NCI-H748 treated with DMSO at 0.1 percent for 48 hours (cell line): ENCODE data around the gene DNLZ.
"Not testable (repeated sequence)": the region's sequence is repeated elsewhere in the genome, so short reads cannot be mapped to it uniquely, and the experiment has no call there.

ENCODE experiments used
- DNase-seq: peaks from one replicate; lab custom pipeline; 2025; lab: John Stamatoyannopoulos, UW

Gene DNLZ

DNA sequence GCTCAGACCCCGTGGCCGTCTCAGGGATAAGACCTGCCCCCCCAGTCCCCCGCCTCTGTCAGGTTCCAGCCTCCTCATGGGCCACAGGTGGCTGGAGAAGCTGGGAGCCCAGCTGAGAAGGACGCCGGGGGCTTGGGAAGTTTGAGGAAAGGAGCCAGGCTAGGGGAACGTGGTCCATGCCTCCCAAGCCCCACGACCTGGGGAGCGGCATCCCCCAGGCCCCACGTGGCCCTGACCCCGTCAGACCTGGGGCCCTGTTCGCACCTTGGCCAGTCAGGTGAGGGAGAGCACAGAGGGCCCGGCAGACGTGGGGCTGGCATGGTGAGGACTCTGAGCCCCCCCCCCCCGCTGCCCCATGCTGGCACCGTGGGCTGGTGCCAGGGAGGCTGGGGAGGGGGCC lies 32.5 kb downstream of the DNLZ start:
- no peak for DNase-seq

DNA sequence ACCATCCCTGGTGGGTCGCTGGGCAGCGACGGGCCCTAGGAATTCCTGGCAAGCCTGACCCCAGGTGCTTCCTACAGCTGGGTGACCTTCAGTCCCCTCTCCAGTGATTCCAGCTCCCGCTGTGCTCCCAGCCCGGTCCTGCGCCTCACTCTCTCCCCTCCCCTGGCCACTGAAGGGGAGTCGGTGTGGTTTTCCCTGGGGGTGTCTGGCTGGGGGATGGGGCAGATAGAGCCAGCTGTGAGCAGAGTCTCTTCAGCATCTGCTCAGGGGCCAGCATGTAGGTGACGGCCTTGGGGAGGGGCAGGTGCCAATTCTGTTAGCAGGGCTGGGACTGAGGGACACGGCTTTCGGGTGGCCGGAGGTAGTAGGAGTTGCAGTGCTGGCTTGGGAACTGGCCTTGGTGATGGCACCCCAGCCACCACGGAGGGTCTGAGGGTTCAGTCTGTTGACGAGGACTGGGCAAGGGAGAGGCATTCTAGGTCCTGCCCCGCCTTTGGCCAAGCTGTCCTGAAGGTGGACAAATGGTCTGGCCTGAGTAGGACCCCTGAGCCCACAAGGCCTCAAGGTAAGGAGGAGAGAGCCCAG lies 33.0 kb downstream of the DNLZ start:
- no peak for DNase-seq

DNA sequence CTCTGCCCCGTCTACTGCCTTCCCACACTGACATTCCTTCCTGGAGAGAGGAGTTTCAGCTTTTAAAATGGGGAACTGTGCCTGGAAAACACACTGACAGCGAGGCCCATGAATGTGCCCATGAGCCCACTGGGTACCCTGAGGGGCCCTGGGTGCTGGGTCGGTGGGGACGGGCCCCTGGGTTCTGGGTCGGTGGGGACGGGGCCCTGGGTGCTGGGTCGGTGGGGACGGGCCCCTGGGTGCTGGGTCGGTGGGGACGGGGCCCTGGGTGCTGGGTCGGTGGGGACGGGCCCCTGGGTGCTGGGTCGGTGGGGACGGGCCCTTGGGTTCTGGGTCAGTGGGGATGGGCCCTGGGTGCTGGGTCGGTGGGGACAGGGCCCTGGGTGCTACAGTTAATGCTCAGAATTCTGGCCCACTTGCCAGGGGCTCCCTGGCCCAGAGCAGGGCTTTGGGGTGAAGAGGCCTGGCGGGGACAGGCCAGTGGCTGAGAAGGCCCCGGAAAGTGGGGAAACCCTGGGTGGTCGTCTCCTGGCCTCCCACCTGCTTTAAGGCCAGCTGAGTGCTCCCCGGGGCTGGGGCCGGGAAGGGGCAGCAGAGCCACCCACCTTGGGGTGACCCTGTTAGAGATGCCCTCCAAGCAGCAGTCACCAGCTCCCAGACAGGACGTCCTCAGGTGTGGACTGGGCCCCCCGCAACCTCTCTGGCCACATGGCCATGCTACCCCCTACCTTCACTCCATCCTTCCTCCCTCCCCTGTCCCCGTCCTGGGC lies 33.7 kb downstream of the DNLZ start:
- no peak for DNase-seq

DNA sequence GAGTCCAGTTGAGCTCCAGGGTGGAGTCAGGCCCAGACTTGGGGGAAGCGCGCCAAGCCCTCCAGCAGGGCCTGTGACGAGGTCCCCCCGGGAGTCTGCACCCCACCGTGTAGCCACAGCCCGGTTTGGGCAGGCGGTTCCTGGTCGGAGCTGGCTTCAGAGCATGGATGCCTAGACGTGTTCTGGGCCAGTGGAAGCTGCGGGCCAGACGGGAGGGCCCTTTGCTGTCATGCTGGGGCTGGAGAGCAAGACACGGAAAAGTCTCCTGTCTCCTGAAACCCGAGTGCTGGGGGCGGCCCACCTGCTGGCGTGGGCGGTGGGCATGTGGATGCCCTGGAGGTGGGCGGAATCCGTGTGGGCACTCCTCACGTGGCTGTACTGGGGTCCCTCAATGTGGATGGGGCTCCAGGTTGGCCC lies 34.3 kb downstream of the DNLZ start:
- DNase-seq, result no peak

DNA sequence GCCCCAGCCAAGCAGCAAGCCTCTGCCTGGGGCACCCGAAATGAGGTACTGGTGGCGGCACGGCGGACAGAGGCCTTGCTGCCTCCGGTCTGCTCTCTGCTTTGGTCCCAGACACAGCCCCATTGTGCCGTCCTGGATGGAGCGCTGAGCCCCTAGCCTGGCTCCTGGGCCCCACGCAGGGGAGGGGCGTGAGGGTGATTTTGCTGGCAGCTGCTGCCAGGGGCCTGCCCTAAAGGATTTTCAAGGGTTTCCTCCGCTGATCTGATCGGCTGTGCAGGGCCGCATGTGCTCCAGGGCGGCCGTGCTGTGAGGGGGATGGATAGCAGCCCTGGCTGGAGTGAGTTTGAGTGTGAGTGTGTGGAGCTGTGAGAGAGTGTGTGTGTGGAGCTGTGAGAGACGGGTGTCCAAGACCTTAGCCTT lies 34.9 kb downstream of the DNLZ start:
- DNase-seq, result no peak

DNA sequence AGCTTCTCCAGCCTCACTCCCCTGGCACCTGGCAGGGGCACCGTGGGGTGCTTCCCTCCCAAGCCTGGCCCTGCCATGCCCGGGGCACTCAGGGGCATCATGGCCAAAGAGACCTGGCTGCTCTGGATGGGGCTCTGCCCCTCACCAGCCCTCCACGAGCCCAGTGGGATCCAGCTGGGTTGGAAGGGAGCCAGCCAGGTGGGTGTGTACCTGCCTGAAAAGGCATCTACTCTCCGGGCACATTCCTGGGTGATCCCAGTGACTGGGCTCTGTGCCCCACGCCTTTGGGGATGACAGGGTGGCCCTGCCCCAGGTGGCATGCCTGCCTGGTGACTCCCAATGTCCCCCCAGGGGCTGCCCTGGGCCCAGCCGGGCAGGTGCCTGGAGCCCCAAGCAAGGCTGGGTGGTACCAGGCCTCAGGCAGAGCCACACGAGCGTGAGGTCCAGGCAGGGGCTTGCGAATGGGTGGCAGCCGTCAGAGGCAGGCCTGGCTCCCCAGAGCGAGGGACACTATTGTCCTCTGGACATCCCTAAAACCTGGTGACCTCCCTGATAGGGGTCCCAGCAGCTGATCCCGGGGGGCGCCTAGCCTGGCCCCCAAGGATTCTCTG lies 35.4 kb downstream of the DNLZ start:
- DNase-seq, result no peak

DNA sequence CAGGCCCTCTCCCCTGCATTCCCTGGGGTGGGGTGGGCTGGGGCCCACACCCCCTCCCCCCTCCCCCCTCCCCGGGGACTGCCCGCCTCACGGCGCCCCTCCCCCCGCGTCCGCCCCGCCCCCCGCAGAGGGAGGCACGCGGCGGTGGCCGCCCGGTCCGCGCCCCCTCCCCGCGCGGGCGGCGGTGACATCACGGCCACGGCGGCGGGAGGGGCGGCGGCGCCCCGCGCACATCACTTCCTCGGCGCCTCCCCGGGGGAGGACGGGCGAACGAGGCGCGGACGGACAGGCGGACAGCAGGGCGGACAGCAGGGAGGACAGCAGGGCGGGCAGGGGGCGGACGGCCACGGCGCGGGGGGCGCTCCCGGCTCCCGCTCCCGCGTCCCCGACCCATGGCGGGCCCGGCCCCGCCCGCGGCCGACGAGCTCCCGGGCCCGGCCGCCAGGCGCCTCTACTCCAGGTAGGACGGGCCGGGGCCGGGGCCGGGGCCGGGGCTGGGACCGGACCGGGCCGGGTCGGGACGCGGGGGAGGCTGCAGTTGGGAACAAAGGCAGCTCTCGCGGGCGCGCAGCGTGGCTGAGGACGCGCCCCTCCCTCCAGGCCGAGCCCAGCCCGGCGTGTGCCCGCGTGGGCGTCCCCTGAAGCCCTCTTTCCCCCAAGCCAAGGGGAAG lies 36.1 kb downstream of the DNLZ start, which contains the start of gene GPSM1:
TSS of gene GPSM1 (plus strand) at position 236 of the 671 bp plus-strand sequence. CDS start at position 393, 157 bp downstream.
- no peak for DNase-seq

DNA sequence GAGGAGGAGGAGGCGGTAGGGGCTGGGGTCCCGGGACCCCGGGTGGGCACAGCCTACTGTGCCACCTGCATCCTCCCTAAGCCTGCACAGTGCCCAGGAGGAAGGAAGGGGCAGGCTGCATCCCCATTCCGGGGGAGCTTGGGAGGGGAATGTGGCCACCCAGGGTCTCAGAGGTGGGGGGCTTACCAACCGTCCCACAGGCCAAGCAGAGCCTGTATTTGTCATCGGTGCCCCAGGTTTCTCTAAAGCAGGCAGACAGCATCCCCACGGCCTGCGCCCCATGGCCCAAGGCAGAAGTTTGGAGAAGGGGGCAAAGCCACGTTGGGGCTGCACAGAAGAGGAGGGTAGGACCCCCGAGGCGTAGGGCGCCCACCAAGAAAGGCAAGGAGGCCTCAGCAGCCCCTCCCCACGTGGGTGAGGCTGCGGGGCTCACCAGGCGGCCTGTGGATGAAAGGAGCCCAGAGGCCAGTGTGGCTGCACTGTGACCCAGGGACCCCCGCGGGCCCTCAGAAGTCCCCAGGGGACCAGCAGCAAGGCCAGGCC lies 36.7 kb downstream of the DNLZ start:
- no peak for DNase-seq

DNA sequence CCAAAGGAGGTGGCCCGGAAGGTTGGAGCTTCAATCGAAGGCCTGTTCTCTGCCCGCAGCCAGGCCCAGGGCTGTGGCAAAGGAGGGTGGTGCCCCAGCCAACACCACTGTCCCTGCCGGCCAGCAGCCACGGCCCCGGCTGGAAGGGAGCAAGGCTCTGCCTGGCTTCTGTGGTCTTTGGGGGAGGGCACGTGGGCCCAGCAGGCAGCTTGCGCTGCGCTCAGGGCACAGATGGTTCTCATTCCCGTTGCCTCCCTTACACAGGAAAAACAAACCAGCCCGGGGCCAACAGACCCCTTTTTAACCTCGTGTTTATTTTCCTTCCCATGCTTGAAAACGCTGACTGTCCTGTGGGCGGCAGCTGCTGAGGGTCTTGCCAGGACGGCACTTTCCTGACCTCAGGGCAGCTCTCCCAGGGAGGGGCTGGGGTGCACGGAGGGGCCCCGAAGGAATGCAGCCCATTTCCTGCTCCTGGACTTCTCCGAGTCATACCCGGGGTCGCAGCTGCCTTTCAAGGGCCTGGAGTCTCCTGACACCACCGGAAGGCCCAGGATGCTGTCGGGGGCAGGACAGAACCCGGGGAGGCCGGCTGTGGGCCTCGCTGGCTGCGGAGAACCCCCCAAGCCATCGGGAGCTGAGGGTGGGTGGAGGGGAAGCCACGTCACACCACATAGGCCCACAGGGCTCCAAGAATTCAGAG lies 37.3 kb downstream of the DNLZ start:
- DNase-seq, result no peak

DNA sequence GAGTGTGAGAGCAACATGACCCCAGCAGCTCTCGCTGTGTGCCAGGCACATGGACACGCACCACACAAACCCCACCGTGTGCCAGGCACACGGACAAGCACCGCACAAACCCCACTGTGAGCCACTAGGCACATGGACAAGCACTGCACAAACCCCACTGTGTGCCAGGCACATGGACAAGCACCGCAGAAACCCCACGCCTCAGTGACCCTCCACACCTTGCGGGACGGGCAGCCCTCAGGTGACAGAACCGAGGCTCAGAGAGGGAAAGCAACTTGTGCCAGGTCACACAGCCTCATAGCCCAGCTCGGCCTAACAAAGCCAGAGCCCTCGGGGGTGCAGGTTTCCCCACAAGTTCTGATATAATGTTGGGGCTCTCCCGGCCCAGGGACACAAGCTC lies 38.2 kb downstream of the DNLZ start:
- DNase-seq, result no peak

DNA sequence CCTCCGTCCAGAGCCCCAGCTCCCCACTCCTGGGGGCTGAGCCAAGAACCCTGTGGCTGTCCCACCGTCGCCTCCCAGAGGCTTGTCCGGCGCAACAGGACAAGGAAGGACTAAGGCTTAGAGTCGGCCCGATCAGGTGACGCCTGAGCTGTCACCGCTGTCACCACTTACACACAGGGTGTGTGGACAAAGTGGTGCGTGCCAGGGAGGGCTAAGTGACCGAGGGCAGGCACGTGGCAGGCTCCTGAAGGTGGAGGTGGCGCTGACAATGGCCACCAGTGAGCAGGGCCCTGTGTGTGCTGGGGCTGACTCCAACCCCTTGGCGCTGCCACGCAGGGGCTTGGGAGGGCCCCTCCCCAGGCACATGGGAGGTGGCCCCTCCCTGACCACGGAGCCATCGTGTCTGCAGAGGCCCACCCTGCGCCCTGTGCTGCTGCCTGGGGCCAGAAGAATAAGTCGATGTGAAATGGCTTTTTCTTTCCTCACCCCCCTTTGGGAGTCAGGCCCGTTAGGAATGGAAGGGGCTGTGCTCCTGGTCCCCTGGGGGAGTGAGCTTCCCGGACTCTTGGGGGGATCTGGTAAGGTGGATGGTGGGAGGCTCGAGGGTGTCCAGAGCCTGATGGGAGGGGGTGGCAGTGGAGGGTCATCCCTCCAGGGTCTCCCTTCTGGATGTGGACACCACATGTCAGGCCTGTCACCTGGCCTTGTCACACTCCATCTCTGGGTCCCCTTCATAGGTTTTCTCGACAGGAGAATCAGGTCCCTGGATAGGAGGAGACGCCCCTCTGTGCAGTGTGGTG lies 38.8 kb downstream of the DNLZ start:
- no peak for DNase-seq

DNA sequence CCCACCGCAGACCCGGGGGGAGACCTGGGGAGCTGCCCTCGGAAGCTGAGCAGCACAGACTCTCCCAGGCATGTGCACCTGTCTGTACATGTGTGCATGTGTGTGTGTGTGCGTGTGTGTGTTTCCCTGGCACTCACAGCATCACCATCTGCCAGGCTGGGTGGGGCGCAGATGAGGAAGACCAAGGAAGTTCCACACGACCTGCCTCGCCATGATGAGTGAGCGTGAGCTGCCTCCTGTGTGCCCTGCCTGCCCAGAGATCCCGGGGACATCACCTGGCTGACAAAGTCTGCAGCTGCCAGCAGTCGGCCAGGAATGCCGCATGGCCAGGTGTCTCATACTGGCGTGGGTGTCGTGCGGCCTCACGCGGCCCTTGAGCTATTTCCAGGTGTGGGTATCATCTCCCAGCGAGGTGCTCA lies 40.2 kb downstream of the DNLZ start:
- DNase-seq, result no peak

DNA sequence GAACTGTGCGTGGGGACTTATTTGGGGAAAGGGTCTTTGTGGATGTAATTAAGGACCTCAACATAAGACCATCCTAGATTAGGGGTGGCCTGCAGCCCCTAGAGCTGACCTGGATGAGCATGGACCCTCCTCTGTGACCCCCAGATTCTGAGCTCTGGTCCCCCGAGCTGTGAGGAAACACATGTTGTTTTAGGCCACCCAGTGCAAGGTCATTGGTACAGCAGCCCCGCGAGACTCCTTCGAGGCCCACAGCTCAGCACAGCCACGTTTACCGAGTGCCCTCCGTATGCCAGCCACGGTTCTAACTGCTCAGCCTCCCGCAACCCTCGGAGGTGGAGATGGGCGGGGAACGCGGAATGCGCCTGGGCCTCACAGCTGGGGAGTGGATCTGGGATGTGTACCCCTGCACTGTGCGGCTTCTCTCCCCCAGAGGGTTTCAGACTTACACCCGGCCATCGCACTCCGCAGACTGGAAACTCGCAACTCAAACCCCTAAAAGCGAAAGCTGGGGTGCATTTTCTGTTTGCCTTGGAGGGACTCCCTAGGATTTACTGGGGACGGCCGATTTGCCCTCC lies 40.7 kb downstream of the DNLZ start:
- DNase-seq, result no peak

DNA sequence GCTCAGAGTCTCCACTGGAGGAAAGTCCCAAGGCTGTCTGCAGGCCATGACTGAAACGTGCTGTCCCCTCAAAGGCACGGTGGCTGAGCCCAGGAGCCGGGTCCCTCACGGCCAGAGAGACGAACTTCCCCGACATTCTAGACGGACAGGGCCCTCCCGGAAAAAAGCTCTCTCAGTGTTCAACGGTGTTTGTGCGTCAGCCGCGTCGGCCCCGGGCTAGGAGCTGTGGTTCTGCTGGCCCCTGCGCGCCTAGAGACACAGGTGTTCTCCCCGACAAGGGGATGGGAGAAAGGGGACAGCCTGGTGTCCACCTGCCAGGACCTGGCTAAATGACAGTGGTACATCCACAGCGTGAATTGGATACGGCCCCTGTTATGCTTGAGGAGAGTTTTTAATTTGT lies 42.0 kb downstream of the DNLZ start:
- no peak for DNase-seq

DNA sequence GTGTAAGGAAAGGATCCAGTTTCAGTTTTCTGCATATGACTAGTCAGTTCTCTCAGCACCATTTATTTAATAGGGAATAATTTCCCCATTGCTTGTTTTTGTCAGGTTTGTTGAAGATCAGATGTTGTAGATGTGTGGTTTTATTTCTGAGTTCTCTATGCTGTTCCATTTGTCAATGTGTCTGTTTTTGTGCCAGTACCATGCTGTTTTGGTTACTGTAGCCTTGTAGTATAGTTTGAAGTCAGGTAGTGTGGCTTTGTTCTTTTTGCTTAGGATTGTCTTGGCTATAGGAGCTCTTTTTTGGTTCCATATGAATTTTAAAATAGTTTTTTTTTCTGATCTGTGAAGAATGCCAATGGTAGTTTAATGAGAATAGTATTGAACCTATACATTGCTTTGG lies 42.6 kb downstream of the DNLZ start:
- DNase-seq, result not testable (repeated sequence)

DNA sequence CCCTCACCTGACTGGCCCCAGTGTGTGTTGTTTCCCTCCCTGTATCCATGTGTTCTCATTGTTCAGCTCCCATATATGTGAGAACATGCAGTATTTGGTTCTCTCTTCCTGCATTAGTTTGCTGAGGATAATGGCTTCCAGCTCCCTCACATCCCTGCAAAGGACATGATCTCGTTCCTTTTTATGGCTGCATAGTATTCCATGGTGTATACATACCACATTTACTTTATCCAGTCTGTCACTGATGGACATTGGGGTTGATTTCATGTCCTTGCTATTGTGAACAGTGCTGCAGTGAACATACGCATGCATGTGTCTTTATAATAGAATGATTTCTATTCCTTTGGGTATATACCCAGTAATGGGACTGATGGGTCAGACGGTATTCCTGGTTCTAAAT lies 43.6 kb downstream of the DNLZ start:
- not testable (repeated sequence) for DNase-seq

DNA sequence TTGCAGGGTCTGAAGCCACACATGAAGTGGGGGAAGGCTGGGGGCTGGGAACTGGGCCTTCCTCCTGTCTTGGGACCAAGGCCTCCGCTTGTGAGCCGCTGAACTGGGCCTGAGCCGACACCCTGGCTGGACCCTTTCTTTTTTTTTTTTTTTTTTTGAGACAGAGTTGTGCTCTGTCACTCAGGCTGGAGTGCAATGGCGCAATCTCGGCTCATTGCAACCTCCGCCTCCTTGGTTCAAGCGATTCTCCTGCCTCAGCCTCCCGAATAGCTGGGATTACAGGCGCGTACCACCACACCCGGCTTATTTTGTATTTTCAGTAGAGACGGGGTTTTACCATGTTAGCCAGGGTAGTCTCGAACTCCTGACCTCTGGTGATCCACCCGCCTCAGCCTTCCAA lies 44.3 kb downstream of the DNLZ start:
- not testable (repeated sequence) for DNase-seq

DNA sequence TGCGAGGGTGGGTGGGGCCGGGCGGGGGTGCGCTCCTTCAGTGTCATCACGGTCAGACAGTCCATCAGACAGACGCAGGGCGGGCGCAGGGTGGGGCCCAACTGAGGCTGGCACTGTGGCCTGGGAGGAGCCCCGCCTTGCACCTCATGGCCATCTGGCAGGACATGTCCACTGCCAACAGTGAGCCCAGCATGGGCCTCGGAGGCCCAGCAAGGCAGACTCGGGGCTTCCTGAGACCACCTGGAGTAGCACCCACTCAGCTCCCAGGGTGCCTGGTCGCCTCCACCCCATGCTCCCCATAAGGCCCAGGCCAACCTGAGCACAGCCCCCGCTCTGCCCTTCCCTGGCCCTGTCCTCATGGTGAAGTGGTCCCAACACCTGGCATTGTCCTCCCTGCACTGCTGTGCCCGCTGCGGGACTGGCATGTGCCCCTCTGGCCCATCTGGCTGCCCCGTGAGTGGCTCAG lies 44.7 kb downstream of the DNLZ start:
- DNase-seq, result no peak

DNA sequence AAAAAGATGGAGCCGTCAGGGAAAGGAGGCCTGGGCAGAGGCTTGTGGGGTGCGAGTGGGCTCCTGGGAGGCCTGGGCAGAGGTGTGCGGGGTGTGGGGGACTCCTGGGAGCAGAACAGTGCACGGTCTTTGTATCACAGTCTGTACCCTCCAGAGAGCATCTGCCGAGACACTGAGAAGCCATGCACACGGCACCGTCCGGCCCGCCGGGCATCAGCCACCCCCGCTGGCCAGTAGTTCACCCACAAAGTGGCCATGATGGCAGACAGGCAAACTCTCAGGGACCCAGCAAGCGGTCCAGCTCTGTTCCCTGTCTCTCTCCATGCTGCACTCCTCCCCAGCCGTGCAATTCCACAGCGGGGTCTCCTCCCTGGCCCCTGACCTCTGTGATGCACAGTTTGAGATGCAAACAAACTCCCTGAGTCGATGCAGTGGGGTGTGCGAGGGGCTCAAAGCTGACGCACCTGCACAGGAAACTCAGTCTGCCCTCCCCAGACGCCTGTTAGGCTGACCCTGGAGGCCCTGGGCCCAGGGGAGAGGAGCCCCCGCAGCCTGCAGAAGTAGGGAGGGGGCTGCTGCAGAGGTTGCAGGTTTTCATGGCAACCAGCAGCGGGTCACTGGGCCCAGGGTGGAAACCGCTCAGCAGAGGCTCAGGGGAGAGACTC lies 45.3 kb downstream of the DNLZ start:
- DNase-seq, result no peak

DNA sequence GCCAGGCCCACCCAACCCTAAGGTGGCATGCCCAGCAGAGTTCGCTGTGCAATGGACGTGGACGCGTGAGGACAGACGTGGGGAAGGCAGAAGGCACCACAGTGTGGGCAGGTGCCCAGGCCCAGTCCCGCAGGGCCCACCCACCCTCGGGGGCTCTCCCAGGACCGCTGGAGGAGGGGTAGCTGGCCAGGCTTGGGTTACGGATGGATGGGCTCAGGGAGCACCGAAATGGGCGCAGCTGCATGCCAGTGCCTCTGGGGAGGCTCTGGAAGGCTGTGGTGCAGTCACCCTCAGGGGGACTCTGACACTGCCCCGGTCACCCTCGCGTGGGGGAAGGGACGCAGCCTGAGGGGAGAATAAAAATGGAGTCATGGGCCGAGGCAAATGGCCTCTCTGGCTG lies 45.8 kb downstream of the DNLZ start:
- DNase-seq, result no peak
